ENCODE data around the gene SLC38A11.
"Not testable (repeated sequence)": the region's sequence is repeated elsewhere in the genome, so short reads cannot be mapped to it uniquely, and the experiment has no call there.

The SLC38A11 gene, protein sequence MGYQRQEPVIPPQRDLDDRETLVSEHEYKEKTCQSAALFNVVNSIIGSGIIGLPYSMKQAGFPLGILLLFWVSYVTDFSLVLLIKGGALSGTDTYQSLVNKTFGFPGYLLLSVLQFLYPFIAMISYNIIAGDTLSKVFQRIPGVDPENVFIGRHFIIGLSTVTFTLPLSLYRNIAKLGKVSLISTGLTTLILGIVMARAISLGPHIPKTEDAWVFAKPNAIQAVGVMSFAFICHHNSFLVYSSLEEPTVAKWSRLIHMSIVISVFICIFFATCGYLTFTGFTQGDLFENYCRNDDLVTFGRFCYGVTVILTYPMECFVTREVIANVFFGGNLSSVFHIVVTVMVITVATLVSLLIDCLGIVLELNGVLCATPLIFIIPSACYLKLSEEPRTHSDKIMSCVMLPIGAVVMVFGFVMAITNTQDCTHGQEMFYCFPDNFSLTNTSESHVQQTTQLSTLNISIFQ

GRCh38 chr2:164954954-164955701 lies at the start of gene SLC38A11:
SLC38A11 (minus strand) TSS chr2:164955525; CDS start chr2:164955247, 278 bp downstream.
- no peak for DNase-seq

- no peak for DNase-seq
Observed at GRCh38 chr2:165003443-165004130, 48.3 kb upstream of the SLC38A11 start.

DNA sequence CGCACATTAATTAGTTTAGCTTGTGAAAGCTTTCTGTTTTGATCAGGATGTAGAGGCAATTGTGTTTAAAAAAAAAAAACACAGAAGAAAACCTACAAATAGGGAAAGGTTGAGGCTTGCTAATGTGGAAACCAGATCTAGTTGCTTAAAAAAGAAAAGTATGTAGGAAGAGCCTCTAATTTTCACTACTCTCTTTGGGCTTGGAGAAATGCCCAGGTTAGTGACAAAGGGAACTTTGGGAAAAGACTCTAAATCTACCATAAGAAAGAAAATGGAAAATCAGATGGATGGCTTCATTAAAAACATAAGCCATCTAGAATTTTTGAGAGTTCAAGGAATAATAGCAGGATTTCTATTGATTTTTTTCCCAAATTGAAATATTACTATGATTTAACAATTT lies 47.3 kb upstream of the SLC38A11 start:
- DNase-seq, result no peak

- DNase-seq, result not testable (repeated sequence)
Observed at GRCh38 chr2:164994664-164995299, 39.5 kb upstream of the SLC38A11 start.

GRCh38 chr2:164993287-164994016 lies 38.1 kb upstream of the SLC38A11 start:
- no peak for DNase-seq

DNA sequence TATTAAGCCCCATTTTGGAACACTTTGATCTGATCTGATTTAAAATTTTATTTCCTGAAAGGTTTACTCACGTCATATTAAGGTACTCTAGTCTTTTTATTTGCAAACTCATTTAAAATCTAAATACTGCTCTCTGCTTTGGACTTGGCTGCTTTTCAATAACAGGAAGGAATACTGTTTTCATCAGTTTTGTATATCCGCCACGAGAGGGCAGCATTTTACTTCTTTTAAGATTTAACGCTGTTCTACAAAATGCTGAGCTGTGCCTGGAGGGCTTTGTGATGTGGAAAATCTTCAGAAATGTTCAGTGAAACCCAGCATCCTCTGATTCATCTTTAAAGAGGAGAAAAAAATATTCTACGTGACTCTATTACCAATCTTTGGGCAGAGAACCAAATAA lies 37.5 kb upstream of the SLC38A11 start:
- DNase-seq, result peak; percentile 28 to 51

GRCh38 chr2:164992093-164992454 lies 36.7 kb upstream of the SLC38A11 start:
- not testable (repeated sequence) for DNase-seq

- DNase-seq, result not testable (repeated sequence)
Observed at GRCh38 chr2:164991361-164992092, 36.2 kb upstream of the SLC38A11 start.

DNA sequence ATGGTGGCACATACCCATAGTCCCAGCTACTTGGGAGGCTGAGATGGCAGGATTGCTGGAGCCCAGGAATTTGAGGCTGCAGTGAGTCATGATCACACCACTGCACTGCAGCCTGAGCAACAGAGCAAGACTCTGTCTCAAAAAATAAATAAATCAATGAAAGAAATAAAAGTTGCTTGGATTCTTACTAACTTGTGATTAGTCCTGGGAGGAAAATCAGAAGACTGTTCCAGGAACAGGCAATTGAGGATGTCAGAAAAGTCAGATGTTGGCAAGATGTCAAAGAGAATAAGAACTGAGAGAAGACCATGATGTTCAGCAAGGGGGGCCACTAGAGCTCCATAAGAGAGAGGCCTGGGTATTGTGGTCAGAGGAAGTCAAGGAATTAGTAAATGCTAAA lies 35.6 kb upstream of the SLC38A11 start:
- not testable (repeated sequence) for DNase-seq

DNA sequence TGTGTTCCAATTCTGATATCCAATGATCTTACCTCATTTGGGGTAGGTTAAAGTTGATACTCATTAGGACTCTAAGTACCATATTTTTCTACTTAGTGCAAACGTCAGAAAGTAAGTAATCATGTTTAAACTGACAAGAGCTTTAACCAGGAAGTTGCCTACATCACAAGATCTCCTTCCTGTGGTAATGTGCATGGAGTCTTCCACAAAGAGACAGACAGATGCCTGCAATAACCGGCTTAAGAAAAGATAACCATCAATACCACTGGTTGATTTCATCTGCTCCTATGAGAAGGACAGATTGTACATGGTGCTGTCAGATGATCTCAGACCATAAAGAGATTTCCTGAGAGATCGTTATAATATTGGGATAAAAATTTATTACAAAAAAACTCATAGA lies 33.5 kb upstream of the SLC38A11 start:
- DNase-seq, result not testable (repeated sequence)

GRCh38 chr2:164986027-164986426 lies 30.7 kb upstream of the SLC38A11 start:
- DNase-seq, result not testable (repeated sequence)

DNA sequence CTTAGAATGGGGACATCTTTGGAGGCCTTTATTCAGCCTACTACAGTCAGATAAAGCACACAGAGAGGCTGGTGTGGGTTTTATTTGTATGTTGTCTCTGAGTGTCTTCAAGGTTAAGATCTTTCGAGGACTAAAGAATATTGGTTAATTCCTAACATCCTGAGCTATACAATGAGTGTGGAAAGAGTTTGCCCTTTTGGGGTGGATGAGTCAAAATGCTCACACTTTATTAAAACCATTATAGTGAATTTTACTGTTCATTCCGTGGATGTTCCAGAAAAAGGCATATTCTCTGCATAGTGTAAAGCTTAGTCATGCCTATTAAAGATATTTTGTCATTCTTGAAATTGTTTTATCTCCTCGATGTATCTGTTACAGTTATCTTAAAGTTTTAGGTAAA lies 29.1 kb upstream of the SLC38A11 start:
- no peak for DNase-seq

GRCh38 chr2:164981217-164981990 lies 26.1 kb upstream of the SLC38A11 start:
- no peak for DNase-seq

DNA sequence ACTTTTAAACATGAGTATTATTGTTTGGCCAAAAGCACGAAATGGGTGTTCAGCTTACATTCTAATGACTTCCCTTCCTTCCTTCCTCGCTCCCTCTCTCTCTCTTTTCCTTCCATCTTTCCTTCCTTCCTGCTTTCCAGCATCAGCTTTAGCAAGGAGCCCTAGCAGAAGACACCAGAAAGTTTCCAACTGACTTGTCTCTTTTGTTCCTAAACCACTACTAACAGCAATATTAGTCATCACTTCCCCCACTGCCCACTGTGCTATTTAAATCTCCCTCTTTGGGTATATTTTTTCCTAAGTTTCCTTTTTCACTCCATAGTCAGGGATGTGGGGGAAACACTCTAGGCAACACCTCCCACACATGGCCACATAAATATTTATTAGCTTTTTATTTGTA lies 25.4 kb upstream of the SLC38A11 start:
- not testable (repeated sequence) for DNase-seq

DNA sequence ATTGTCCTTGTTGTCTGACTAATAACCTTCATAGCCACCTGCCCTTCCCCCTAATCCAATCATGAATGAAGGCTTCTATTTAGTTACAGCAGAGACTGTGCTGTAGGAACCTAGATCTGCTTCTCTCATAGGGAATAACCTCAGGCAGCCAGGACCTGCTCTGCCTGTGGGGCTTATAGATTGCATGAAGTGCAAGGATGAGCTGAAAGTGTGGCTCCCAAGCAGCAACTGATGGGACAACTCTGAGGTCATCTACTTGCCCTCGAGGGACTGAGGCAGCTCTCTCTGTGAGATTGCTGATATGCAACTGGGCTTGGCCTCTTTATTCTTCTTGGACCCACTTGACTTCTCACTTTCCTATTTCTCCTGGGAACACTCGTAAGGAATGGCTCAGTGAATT lies 23.8 kb upstream of the SLC38A11 start:
- no peak for DNase-seq

- DNase-seq, result not testable (repeated sequence)
Observed at GRCh38 chr2:164976875-164977470, 21.6 kb upstream of the SLC38A11 start.

GRCh38 chr2:164976301-164976700 lies 21.0 kb upstream of the SLC38A11 start:
- no peak for DNase-seq

DNA sequence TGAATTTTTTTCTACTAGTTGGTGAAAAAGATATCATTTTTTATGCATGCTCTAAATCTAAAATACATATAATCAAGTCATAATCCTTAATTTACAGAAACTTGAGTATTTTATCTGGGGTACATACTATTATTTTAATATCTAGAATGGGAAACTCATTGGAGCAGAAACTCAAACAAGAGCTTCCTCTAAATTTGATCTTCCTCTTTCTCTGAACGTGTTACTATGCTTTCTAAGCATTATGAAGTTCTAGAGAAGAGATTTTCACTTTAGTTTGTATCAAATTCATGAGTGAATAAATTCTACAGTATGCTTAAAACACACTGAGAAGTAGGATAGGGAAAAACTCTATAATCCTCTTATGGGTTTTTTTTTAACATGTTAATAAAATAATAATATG lies 20.6 kb upstream of the SLC38A11 start:
- DNase-seq, result no peak

DNA sequence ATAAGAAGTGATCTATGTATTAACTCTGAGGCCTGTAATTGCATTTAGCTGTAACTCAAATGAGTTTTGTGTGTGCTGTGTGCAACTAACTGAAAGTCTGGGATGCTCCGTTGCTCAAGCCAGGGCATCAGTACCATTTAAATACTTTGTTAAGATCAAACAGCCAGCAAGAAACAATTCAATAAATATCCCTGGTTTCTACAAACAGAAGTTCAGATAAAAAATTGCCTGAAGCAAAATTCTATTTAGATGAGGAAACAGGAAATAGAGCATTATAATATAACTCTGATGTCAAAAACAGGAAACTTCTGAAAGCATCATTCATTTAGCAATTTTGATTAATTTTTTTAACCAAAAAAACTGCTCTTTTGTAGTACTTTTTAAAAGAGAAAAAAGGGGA lies 18.9 kb upstream of the SLC38A11 start:
- DNase-seq, result no peak

GRCh38 chr2:164972216-164972615 lies 16.9 kb upstream of the SLC38A11 start:
- no peak for DNase-seq
